HepG2 (cell line): Measurements from ENCODE around the gene RPS25. TPM values are rescaled to one million over a fixed set of nuclear protein-coding genes. Genes with fewer than 3 reads are reported as not detected.

Experiments
- ELF4 ChIP-seq: sonication (generic); formaldehyde crosslinking; IDR thresholded peaks from 2 replicates; pipeline ENCODE4 v1.5.0; 2020; ENCODE audit warnings: missing genetic modification reagents, mild to moderate bottlenecking, moderate library complexity, borderline replicate concordance
- ETV5 ChIP-seq: IDR thresholded peaks from 2 replicates; pipeline ENCODE4 v1.6.1; 2018; ENCODE audit warnings: missing biosample characterization, missing genetic modification reagents, inconsistent platforms, borderline replicate concordance
- HNF4A ChIP-seq: sonication (generic); formaldehyde crosslinking; IDR thresholded peaks from 2 replicates; pipeline ENCODE4 v1.4.0; 2020; ENCODE audit warnings: missing genetic modification reagents
- MAZ ChIP-seq, 2 experiments: sonication (generic) in 1 of 2; formaldehyde crosslinking in 1 of 2; IDR thresholded peaks; 2 replicates each; pipeline versions ENCODE4 v1.5.0 to v1.6.1; 2012 to 2020; ENCODE audit warnings: low read depth in 2 of 2, mild to moderate bottlenecking in 2 of 2, borderline replicate concordance in 1 of 2, improper control_type of control experiment in 1 of 2, low read length in 1 of 2, missing genetic modification reagents in 1 of 2, moderate library complexity in 1 of 2
- NR3C1 ChIP-seq: sonication (generic); formaldehyde crosslinking; IDR thresholded peaks from 2 replicates; pipeline ENCODE4 v1.4.0; 2020; ENCODE audit warnings: missing genetic modification reagents
- POGK ChIP-seq: sonication (generic); formaldehyde crosslinking; conservative IDR thresholded peaks from 2 replicates; pipeline ENCODE4 v1.8.0; 2022; ENCODE audit warnings: mild to moderate bottlenecking, moderate library complexity, missing genetic modification reagents
- POLR2A ChIP-seq, 2 experiments: IDR thresholded peaks; 2 replicates each; pipeline ENCODE4 v1.6.1; 2011; ENCODE audit warnings: low read depth in 2 of 2, low read length in 2 of 2, mild to moderate bottlenecking in 1 of 2, moderate library complexity in 1 of 2; ENCODE audit not compliant: insufficient read depth in 1 of 2
- REST ChIP-seq, 2 experiments: IDR thresholded peaks; 2 replicates each; pipeline ENCODE4 v1.6.1; 2011 to 2012; ENCODE audit warnings: low read length in 2 of 2, borderline replicate concordance in 1 of 2, low read depth in 1 of 2, mild to moderate bottlenecking in 1 of 2, moderate library complexity in 1 of 2
- SP2 ChIP-seq: sonication (generic); formaldehyde crosslinking; IDR thresholded peaks from 2 replicates; pipeline ENCODE4 v1.5.1; 2020; ENCODE audit warnings: mild to moderate bottlenecking, missing genetic modification reagents
- ZC3H4 ChIP-seq: sonication (generic); formaldehyde crosslinking; IDR thresholded peaks from 2 replicates; pipeline ENCODE4 v1.4.0; 2020; ENCODE audit warnings: missing genetic modification reagents, borderline replicate concordance
- ZFP36 ChIP-seq: fragments of 150-350 bp; IDR thresholded peaks from 2 replicates; pipeline ENCODE4 v1.6.1; 2018; ENCODE audit warnings: borderline replicate concordance, low read length, low read depth; ENCODE audit not compliant: partially characterized antibody
- ZMYM4 ChIP-seq: sonication (generic); formaldehyde crosslinking; IDR thresholded peaks from 2 replicates; pipeline ENCODE4 v1.8.1; 2023; ENCODE audit warnings: mild to moderate bottlenecking, missing genetic modification reagents
- ZNF598 ChIP-seq: sonication (generic); formaldehyde crosslinking; IDR thresholded peaks from 2 replicates; pipeline ENCODE4 v1.5.1; 2020; ENCODE audit warnings: mild to moderate bottlenecking, missing genetic modification reagents, borderline replicate concordance
- ZNF724P ChIP-seq: sonication (generic); formaldehyde crosslinking; IDR thresholded peaks from 2 replicates; pipeline ENCODE4 v1.8.0; 2022; ENCODE audit warnings: missing genetic modification reagents, borderline replicate concordance
- ZNF749 ChIP-seq: sonication (generic); formaldehyde crosslinking; IDR thresholded peaks from 2 replicates; pipeline ENCODE4 v1.8.0; 2022; ENCODE audit warnings: mild to moderate bottlenecking, missing genetic modification reagents, moderate library complexity, borderline replicate concordance
- polyA plus RNA-seq, 8 experiments: library from polyadenylated mRNA; depleted of rRNA in 3 of 8; stranded (reverse) in 7 of 8; unstranded in 1 of 8; fragments of >200 nt; fragmentation: Illumina TruSeq in 4 of 8; extraction: Trizol in 4 of 8; gene quantifications; 2 replicates each; pipeline versions ENCODE4 v1.2.1 to v1.2.3, GENCODE V29; 2011 to 2016; ENCODE audit warnings: low read depth in 4 of 8, missing spikeins in 1 of 8, mixed read lengths in 1 of 8; ENCODE audit not compliant: insufficient read depth in 1 of 8
- total RNA-seq, 5 experiments: library from RNA; depleted of rRNA; stranded (reverse); fragments of >200 nt; fragmentation: Illumina TruSeq; extraction: Trizol; gene quantifications; 2 replicates each; pipeline ENCODE4 v1.2.3, GENCODE V29; 2016; ENCODE audit warnings: low read depth in 1 of 5
- TF ChIP-seq, protein P1 (sequence below): sonication (generic); formaldehyde crosslinking; conservative IDR thresholded peaks from 2 replicates; pipeline ENCODE4 v1.4.0; 2020; ENCODE audit warnings: mild to moderate bottlenecking, missing genetic modification reagents, moderate library complexity

Gene RPS25
- total and polyA plus RNA-seq, 2 of the 13 experiments (the other 11 are each of a cell fraction or from before 2014, with no cell fraction given), result 839 to 1,415 TPM

GRCh38 chr11:118997627-118998387, 20.3 kb downstream of the RPS25 start, which contains the start of gene CENATAC (continued):
- peak; percentile 75; the same call in 1 of the 2 replicates for TF ChIP-seq POGK (CRISPR knock-in tag)
- TF ChIP-seq ZMYM4 (CRISPR knock-in tag), result peak; percentile 53
- peak; percentile 74 to 98 for TF ChIP-seq POLR2A (IDR thresholded peaks at IDR 0.05; ENCODE audit: insufficient read depth in 1 of 2, low read depth in 2 of 2, low read length in 2 of 2)
- TF ChIP-seq ZNF724P (CRISPR knock-in tag), result peak; percentile 19; the same call in 1 of the 2 replicates
- TF ChIP-seq ZNF598 (CRISPR knock-in tag), result no peak; the same call in 1 of the 2 replicates
- no peak for TF ChIP-seq HNF4A (CRISPR knock-in tag)
- TF ChIP-seq NR3C1 (CRISPR knock-in tag), result no peak
- TF ChIP-seq SP2, result no peak
- peak; percentile 55; the same call in 1 of the 2 replicates for TF ChIP-seq ZNF749 (CRISPR knock-in tag)
- no peak for TF ChIP-seq ZC3H4 (CRISPR knock-in tag)
- no peak for TF ChIP-seq ZFP36
- no peak for TF ChIP-seq REST (IDR thresholded peaks at IDR 0.05; ENCODE audit: borderline replicate concordance in 1 of 2, low read depth in 1 of 2, low read length in 2 of 2)
- peak; percentile 49; the same call in 1 of the 2 replicates for TF ChIP-seq ETV5 (CRISPR knock-in tag)
- no peak for TF ChIP-seq ELF4 (CRISPR knock-in tag)
- TF ChIP-seq MAZ (IDR thresholded peaks at IDR 0.05; ENCODE audit: borderline replicate concordance, low read depth, low read length), result peak; percentile 44; the same call in 1 of the 2 replicates
- TF ChIP-seq MAZ (CRISPR knock-in tag; IDR thresholded peaks at IDR 0.05; ENCODE audit: low read depth), result peak; percentile 47; the same call in 1 of the 2 replicates
- TF ChIP-seq, protein P1, sequence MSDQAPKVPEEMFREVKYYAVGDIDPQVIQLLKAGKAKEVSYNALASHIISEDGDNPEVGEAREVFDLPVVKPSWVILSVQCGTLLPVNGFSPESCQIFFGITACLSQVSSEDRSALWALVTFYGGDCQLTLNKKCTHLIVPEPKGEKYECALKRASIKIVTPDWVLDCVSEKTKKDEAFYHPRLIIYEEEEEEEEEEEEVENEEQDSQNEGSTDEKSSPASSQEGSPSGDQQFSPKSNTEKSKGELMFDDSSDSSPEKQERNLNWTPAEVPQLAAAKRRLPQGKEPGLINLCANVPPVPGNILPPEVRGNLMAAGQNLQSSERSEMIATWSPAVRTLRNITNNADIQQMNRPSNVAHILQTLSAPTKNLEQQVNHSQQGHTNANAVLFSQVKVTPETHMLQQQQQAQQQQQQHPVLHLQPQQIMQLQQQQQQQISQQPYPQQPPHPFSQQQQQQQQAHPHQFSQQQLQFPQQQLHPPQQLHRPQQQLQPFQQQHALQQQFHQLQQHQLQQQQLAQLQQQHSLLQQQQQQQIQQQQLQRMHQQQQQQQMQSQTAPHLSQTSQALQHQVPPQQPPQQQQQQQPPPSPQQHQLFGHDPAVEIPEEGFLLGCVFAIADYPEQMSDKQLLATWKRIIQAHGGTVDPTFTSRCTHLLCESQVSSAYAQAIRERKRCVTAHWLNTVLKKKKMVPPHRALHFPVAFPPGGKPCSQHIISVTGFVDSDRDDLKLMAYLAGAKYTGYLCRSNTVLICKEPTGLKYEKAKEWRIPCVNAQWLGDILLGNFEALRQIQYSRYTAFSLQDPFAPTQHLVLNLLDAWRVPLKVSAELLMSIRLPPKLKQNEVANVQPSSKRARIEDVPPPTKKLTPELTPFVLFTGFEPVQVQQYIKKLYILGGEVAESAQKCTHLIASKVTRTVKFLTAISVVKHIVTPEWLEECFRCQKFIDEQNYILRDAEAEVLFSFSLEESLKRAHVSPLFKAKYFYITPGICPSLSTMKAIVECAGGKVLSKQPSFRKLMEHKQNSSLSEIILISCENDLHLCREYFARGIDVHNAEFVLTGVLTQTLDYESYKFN (CRISPR knock-in tag), result peak; percentile 38
